ENCODE measurements around the gene EGR1. TPM values are rescaled to one million over a fixed set of nuclear protein-coding genes. Genes with fewer than 3 reads are reported as not detected.

The EGR1 gene
- total RNA-seq, 1 experiment from 2014 or later: 83.3 TPM

DNA sequence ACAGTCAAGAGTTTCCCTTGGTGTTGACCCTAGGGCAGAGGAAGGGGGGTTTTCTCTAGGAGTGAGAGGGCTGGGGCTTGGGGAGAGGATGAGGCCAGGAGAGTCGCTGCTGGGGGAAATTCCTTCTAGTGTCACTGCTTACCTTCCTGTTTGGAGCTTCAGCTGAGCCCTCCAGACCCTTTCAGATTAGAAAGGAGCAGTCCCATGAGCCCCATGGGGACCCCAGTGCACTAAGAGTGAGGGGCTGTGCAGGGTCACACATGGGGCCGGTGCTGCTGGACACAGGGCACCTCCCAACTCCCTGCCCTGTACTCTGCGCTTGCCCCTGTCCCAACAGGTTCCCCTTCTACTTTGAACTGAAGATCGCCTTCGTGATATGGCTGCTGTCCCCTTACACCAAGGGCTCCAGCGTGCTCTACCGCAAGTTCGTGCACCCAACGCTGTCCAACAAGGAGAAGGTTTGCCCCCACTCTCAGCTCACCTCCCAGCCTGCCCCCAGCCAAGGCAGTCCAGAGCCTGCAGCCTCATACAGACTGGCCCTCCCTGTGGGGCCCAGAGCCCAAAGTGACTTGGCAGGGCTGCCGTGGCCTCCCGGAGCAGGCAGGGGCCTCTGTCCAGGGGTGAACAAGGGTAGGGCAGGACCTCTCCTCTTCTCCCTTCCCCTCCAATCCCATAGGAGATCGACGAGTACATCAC is 21.1 kb upstream of the EGR1 start:
- no CpG with 5 or more reads among the region's 13 CpGs for whole genome bisulfite sequencing (ENCODE audit: extremely low coverage, insufficient read length, low lambda C conversion rate)
- Histone ChIP-seq H3K79me2 (ENCODE audit: insufficient read depth, low read length) (no peaks in the 10 kb centered on the region), H3K14ac (ENCODE audit: insufficient read depth, low read length) (no peak overlapping the region), H2BK12ac (ENCODE audit: insufficient read length, low read depth, low read length) (no peak overlapping the region), H2BK20ac (ENCODE audit: low read depth, low read length, poor library complexity, severe bottlenecking) (no peak overlapping the region), H2BK15ac (ENCODE audit: low read depth, low read length) (no peak overlapping the region), H2AFZ (ENCODE audit: low read length) (no peak overlapping the region), H2AK5ac (ENCODE audit: insufficient read length, low read length) (no peak overlapping the region), H4K8ac (replicated peaks; ENCODE audit: insufficient read length, low read depth, low read length) (no peak overlapping the region), H3K23ac (ENCODE audit: insufficient read length, low read depth, low read length) (no peak overlapping the region), H2BK5ac (ENCODE audit: insufficient read length, low read length) (no peak overlapping the region), H2BK120ac (ENCODE audit: low read depth, low read length, poor library complexity, severe bottlenecking) (no peak overlapping the region), H3K18ac (ENCODE audit: insufficient read length, low read depth, low read length) (no peak overlapping the region), H3K4ac (ENCODE audit: low read depth, low read length) (no peak overlapping the region), H3K4me2 (ENCODE audit: insufficient read depth, insufficient read length, low read length) (no peak overlapping the region), H3K27ac (ENCODE audit: insufficient read length, low read depth, low read length) (no peak overlapping the region), H3K9ac (ENCODE audit: extremely low read depth, insufficient read length, low read length) (no peak overlapping the region), H4K91ac (ENCODE audit: insufficient read length, low read depth, low read length) (no peak overlapping the region), H3K79me1 (ENCODE audit: insufficient read depth, low read depth, low read length, poor library complexity, severe bottlenecking) (no peaks in the 10 kb centered on the region), H3T11ph (ENCODE audit: low read length) (no peak overlapping the region), H4K5ac (ENCODE audit: insufficient read length, low read depth, low read length) (no peak overlapping the region), H3K27me3 (ENCODE audit: insufficient read depth, low read length) (no peaks in the 10 kb centered on the region), H4K20me1 (ENCODE audit: control insufficient read depth, insufficient read depth, insufficient read length) (no peaks in the 10 kb centered on the region), H3K9me3 (ENCODE audit: control insufficient read depth, low read depth, low read length) (no peaks in the 10 kb centered on the region), H3K23me2 (ENCODE audit: insufficient read length, low read depth, low read length, poor library complexity, severe bottlenecking) (peaks cover 4% of the 10 kb centered on the region), H3K4me1 (ENCODE audit: insufficient read depth, low read length) (peaks cover 4% of the 10 kb centered on the region), H3K56ac (ENCODE audit: insufficient read length, low read depth, low read length) (no peak overlapping the region)
- Mint-ChIP-seq H3K4me1 (peaks cover 26% of the 10 kb centered on the region in 2 experiments), H3K9me3 (no peaks in the 10 kb centered on the region; a peak in 1 of 5 replicates), H3K27ac (no peak overlapping the region), H3K36me3 (ENCODE audit: insufficient read depth in 1 of 3, low read depth in 3 of 3) (peaks cover 0 to 19% (median 11%) of the 10 kb centered on the region in 3 experiments; a peak in 5 of 7 replicates), H3K4me3 (no peak overlapping the region; a peak in 1 of 5 replicates), H3K27me3 (ENCODE audit: low read depth) (no peaks in the 10 kb centered on the region; the same call in 1 of the 2 replicates)
- TF ChIP-seq, protein P1, sequence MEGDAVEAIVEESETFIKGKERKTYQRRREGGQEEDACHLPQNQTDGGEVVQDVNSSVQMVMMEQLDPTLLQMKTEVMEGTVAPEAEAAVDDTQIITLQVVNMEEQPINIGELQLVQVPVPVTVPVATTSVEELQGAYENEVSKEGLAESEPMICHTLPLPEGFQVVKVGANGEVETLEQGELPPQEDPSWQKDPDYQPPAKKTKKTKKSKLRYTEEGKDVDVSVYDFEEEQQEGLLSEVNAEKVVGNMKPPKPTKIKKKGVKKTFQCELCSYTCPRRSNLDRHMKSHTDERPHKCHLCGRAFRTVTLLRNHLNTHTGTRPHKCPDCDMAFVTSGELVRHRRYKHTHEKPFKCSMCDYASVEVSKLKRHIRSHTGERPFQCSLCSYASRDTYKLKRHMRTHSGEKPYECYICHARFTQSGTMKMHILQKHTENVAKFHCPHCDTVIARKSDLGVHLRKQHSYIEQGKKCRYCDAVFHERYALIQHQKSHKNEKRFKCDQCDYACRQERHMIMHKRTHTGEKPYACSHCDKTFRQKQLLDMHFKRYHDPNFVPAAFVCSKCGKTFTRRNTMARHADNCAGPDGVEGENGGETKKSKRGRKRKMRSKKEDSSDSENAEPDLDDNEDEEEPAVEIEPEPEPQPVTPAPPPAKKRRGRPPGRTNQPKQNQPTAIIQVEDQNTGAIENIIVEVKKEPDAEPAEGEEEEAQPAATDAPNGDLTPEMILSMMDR (conservative IDR thresholded peaks at IDR 0.05): no peak
- no peak for DNase-seq
